ENCODE data around the gene UNC13A.

DNA sequence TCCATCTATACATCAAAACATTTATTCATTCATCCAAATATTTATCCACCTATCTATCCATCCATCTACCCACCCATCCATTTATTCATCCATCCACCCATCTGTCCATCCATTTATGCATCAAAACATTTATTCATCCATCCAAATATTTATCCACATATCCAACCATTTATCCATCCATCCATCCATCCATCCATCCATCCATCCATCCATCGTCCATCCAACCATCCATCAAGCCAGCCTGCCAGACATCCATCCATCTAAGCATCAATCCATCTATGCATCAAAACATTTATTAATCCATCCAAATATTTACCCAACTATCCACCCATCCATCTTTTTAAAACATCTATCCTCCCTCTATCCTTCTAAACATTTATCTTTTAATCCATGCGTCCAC lies 62.2 kb downstream of the UNC13A start:
- TF ChIP-seq, protein P1, sequence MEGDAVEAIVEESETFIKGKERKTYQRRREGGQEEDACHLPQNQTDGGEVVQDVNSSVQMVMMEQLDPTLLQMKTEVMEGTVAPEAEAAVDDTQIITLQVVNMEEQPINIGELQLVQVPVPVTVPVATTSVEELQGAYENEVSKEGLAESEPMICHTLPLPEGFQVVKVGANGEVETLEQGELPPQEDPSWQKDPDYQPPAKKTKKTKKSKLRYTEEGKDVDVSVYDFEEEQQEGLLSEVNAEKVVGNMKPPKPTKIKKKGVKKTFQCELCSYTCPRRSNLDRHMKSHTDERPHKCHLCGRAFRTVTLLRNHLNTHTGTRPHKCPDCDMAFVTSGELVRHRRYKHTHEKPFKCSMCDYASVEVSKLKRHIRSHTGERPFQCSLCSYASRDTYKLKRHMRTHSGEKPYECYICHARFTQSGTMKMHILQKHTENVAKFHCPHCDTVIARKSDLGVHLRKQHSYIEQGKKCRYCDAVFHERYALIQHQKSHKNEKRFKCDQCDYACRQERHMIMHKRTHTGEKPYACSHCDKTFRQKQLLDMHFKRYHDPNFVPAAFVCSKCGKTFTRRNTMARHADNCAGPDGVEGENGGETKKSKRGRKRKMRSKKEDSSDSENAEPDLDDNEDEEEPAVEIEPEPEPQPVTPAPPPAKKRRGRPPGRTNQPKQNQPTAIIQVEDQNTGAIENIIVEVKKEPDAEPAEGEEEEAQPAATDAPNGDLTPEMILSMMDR (IDR thresholded peaks at IDR 0.05): no peak
- no peak for TF ChIP-seq POLR2A (IDR thresholded peaks at IDR 0.05)

Measured in tibial nerve (tissue), 3 donors.